ENCODE measurements around the gene KCNIP1. TPM values are rescaled to one million over a fixed set of nuclear protein-coding genes. Genes with fewer than 3 reads are reported as not detected.

KCNIP1 gene
- not detected in 2 replicates for total RNA-seq

GRCh38 chr5:170503990-170504596, at the start of gene KCNIP1:
KCNIP1 (plus strand) TSS chr5:170504020.

DNA sequence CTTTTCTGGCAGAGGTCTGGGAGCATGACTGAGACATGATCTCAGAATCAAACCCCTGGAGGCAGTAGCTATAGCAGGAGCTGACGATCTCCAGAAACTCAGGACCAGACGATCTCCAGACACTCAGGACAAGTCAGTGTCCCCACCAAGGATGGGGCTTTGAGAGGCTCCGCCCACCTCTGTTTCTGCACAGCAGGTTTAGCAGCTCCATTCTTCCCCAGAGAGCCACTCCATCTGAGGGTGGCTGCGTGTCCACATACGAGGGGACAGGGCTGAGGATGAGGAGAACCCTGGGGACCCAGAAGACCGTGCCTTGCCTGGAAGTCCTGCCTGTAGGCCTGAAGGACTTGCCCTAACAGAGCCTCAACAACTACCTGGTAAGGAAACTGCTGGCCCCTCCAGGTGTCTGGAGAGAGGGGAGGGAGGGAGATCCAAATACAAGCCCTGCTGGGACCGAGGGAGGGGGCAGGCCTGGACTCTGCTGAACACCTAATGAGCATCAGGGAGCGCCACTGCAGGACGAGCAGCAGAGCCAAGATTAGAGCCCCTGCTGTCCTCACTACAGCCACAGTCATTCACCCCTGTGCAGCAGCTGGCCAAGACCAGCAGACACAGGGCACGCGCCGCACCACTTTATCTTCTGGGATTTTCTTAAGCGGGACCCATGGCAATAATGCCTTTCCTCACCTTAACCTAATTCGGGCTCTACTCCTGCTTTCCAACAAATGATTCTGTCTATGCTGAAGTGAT, 279.9 kb downstream of the KCNIP1 start, which contains the start of gene GABRP:
GABRP (plus strand) TSS at position 228 of the 750 bp plus-strand sequence. CDS start 4,891 bp downstream, outside the sequence.

Other genes with a start within 250 kb of the KCNIP1 start
- not detected in 2 replicates for gene LCP2, start 206.2 kb upstream of the KCNIP1 start, total RNA-seq
- 0.99 and 1.3 TPM in 2 replicates for gene KCNMB1, start 114.7 kb upstream of the KCNIP1 start, total RNA-seq

Data from aortic smooth muscle cell (primary cell).